Stimulated activated naive CD4-positive, alpha-beta T cell (primary cell): Measurements from ENCODE around the gene USP6NL.
"Not testable (repeated sequence)": the region's sequence is repeated elsewhere in the genome, so short reads cannot be mapped to it uniquely, and the experiment has no call there.

Source experiments
- DNase-seq, 6 experiments: peaks; one replicate each; lab custom pipeline; 2025; lab: John Stamatoyannopoulos, UW

USP6NL gene

GRCh38 chr10:11444531-11445228, 166.8 kb downstream of the USP6NL start:
- DNase-seq: no peak

GRCh38 chr10:11444155-11444530, 167.3 kb downstream of the USP6NL start:
- DNase-seq: no peak

- no peak for DNase-seq
These were observed 167.8 kb downstream of the USP6NL start for GRCh38 chr10:11443468-11444154.

- DNase-seq: no peak
These were observed 169.3 kb downstream of the USP6NL start for GRCh38 chr10:11442001-11442773.

GRCh38 chr10:11441151-11441535, 170.3 kb downstream of the USP6NL start:
- DNase-seq: no peak

- no peak for DNase-seq
These were observed 170.9 kb downstream of the USP6NL start for GRCh38 chr10:11440250-11441150.

GRCh38 chr10:11439523-11440053, 171.9 kb downstream of the USP6NL start:
- DNase-seq: no peak

GRCh38 chr10:11437391-11438142, 173.9 kb downstream of the USP6NL start:
- DNase-seq: no peak

GRCh38 chr10:11436445-11436844, 175.0 kb downstream of the USP6NL start:
- not testable (repeated sequence) for DNase-seq

GRCh38 chr10:11435581-11435981, 175.9 kb downstream of the USP6NL start:
- no peak for DNase-seq

GRCh38 chr10:11434324-11434723, 177.1 kb downstream of the USP6NL start:
- DNase-seq: no peak

- DNase-seq: no peak
These were observed 177.8 kb downstream of the USP6NL start for GRCh38 chr10:11433657-11434056.

GRCh38 chr10:11431216-11431555, 180.3 kb downstream of the USP6NL start:
- no peak for DNase-seq

- DNase-seq: no peak
These were observed 180.8 kb downstream of the USP6NL start for GRCh38 chr10:11430421-11431215.

GRCh38 chr10:11429439-11430052, 181.9 kb downstream of the USP6NL start:
- DNase-seq: no peak

- peak in 1 of 6 experiments; percentile 16 for DNase-seq
These were observed 185.8 kb downstream of the USP6NL start for GRCh38 chr10:11425676-11426075.

- DNase-seq: no peak
These were observed 186.2 kb downstream of the USP6NL start for GRCh38 chr10:11425296-11425610.

- no peak for DNase-seq
These were observed 186.8 kb downstream of the USP6NL start for GRCh38 chr10:11424456-11425295.

- no peak for DNase-seq
These were observed 194.5 kb downstream of the USP6NL start for GRCh38 chr10:11416974-11417373.
